Smooth muscle cell (in vitro differentiated cells): ENCODE data around the gene RPS6KA2. TPM values are rescaled to one million over a fixed set of nuclear protein-coding genes. Genes with fewer than 3 reads are reported as not detected.

Experiments
- DNase-seq: peaks from one replicate; lab custom pipeline; 2025; ENCODE audit not compliant: unreplicated experiment; lab: John Stamatoyannopoulos, UW
- H2AFZ ChIP-seq: fragments of 200-600 bp; sonication (generic); 2 replicates; pipeline ENCODE4 v1.6.0; 2016; ENCODE audit warnings: antibody characterized with exemption, low read depth, mild to moderate bottlenecking
- H3F3A ChIP-seq: fragments of 200-600 bp; sonication (generic); 2 replicates; pipeline ENCODE4 v1.6.0; 2017; ENCODE audit warnings: antibody characterized with exemption, low read depth
- H3K27ac ChIP-seq: fragments of 200-600 bp; sonication (generic); 2 replicates; pipeline ENCODE4 v1.5.1; 2016; ENCODE audit warnings: low read depth, mild to moderate bottlenecking
- H3K27me3 ChIP-seq: fragments of 200-600 bp; sonication (generic); 2 replicates; pipeline ENCODE4 v1.6.1; 2016; ENCODE audit warnings: low read depth, mild to moderate bottlenecking
- H3K36me3 ChIP-seq: fragments of 200-600 bp; sonication (generic); 2 replicates; pipeline ENCODE4 v1.5.1; 2016; ENCODE audit warnings: low read depth
- H3K4me1 ChIP-seq: fragments of 200-600 bp; sonication (generic); 2 replicates; pipeline ENCODE4 v1.5.1; 2016; ENCODE audit warnings: low read depth
- H3K4me2 ChIP-seq: fragments of 200-600 bp; sonication (generic); 2 replicates; pipeline ENCODE4 v1.6.0; 2016; ENCODE audit warnings: mild to moderate bottlenecking
- H3K4me3 ChIP-seq: fragments of 200-600 bp; sonication (generic); 2 replicates; pipeline ENCODE4 v1.5.1; 2016; ENCODE audit warnings: mild to moderate bottlenecking
- H3K79me2 ChIP-seq: fragments of 200-600 bp; sonication (generic); 2 replicates; pipeline ENCODE4 v1.6.0; 2016; ENCODE audit warnings: low read depth, mild to moderate bottlenecking
- H3K9ac ChIP-seq: fragments of 200-600 bp; sonication (generic); 2 replicates; pipeline ENCODE4 v1.6.0; 2016; ENCODE audit warnings: low read depth
- H3K9me3 ChIP-seq: fragments of 200-600 bp; sonication (generic); replicated peaks from 2 replicates; pipeline ENCODE4 v1.5.1; 2016; ENCODE audit warnings: low read depth
- H4K20me1 ChIP-seq: fragments of 200-600 bp; sonication (generic); 2 replicates; pipeline ENCODE4 v1.6.0; 2016; ENCODE audit warnings: low read depth
- CTCF ChIP-seq: fragments of 200-600 bp; sonication (generic); IDR thresholded peaks from 2 replicates; pipeline ENCODE4 v1.5.1; 2017; ENCODE audit warnings: borderline replicate concordance, mild to moderate bottlenecking, antibody characterized with exemption; ENCODE audit not compliant: insufficient read depth, poor library complexity, severe bottlenecking
- WGBS: methylation state at CpG from one replicate; pipeline ENCODE4 v1.1.7; 2016; ENCODE audit warnings: low lambda C conversion rate; 5-methylcytosine and 5-hydroxymethylcytosine counted together
- polyA plus RNA-seq: library from polyadenylated mRNA; unstranded; fragments of >200 nt; fragmentation: Nextera tagmentation; extraction: Ambion mirVana; gene quantifications from 2 replicates; pipeline ENCODE4 v1.2.1, GENCODE V29; 2016
- total RNA-seq: library from RNA; depleted of rRNA; stranded (reverse); fragments of >200 nt; gene quantifications from 2 replicates; pipeline ENCODE4 v1.2.3, GENCODE V29; 2014

The RPS6KA2 gene
- total and polyA plus RNA-seq, 2 experiments from 2014 or later: 7.8 to 10.4 TPM

GRCh38 chr6:166672624-166673206 is 45.7 kb upstream of the RPS6KA2 start:
- TF ChIP-seq CTCF: no peak
- Histone ChIP-seq H3K9ac (no peak overlapping the region), H3K9me3 (no peaks in the 10 kb centered on the region), H4K20me1 (no peaks in the 10 kb centered on the region), H3K36me3 (no peaks in the 10 kb centered on the region), H3K79me2 (no peaks in the 10 kb centered on the region), H2AFZ (no peak overlapping the region), H3K4me3 (no peak overlapping the region), H3K4me1 (no peaks in the 10 kb centered on the region), H3K27ac (no peak overlapping the region), H3F3A (no peaks in the 10 kb centered on the region), H3K4me2 (no peak overlapping the region), H3K27me3 (peaks cover 6% of the 10 kb centered on the region)
- DNase-seq: no peak
- 89% methylated on average over 13 of the region's 14 CpGs for WGBS

GRCh38 chr6:166672146-166672545 is 45.1 kb upstream of the RPS6KA2 start:
- Histone ChIP-seq H3K4me3 (no peak overlapping the region), H3K79me2 (no peaks in the 10 kb centered on the region), H3K4me2 (no peak overlapping the region), H3K36me3 (no peaks in the 10 kb centered on the region), H3K27me3 (peaks cover 11% of the 10 kb centered on the region), H2AFZ (no peak overlapping the region), H4K20me1 (no peaks in the 10 kb centered on the region), H3K9ac (no peak overlapping the region), H3K4me1 (no peaks in the 10 kb centered on the region), H3K27ac (no peak overlapping the region), H3K9me3 (no peaks in the 10 kb centered on the region), H3F3A (no peaks in the 10 kb centered on the region)
- WGBS: 80% methylated on average over 12 of the region's 12 CpGs
- DNase-seq: no peak
- TF ChIP-seq CTCF: no peak

- Histone ChIP-seq H3K4me2 (no peak overlapping the region), H2AFZ (no peak overlapping the region), H3K79me2 (no peaks in the 10 kb centered on the region), H4K20me1 (no peaks in the 10 kb centered on the region), H3F3A (no peaks in the 10 kb centered on the region), H3K27ac (no peak overlapping the region), H3K4me3 (no peak overlapping the region), H3K9me3 (no peaks in the 10 kb centered on the region), H3K27me3 (peaks cover 11% of the 10 kb centered on the region), H3K4me1 (no peaks in the 10 kb centered on the region), H3K36me3 (no peaks in the 10 kb centered on the region), H3K9ac (no peak overlapping the region)
- DNase-seq: no peak
- TF ChIP-seq CTCF: no peak
- WGBS: 65% methylated on average over 13 of the region's 13 CpGs
These were observed 44.5 kb upstream of the RPS6KA2 start for GRCh38 chr6:166671434-166672081.

- Histone ChIP-seq H3K79me2 (no peaks in the 10 kb centered on the region), H3F3A (no peaks in the 10 kb centered on the region), H3K4me3 (no peak overlapping the region), H2AFZ (no peak overlapping the region), H4K20me1 (no peaks in the 10 kb centered on the region), H3K9ac (no peak overlapping the region), H3K4me2 (no peak overlapping the region), H3K36me3 (no peaks in the 10 kb centered on the region), H3K27me3 (peaks cover 15% of the 10 kb centered on the region), H3K27ac (no peak overlapping the region), H3K4me1 (no peaks in the 10 kb centered on the region), H3K9me3 (no peaks in the 10 kb centered on the region)
- WGBS: 75% methylated on average over 5 of the region's 5 CpGs
- TF ChIP-seq CTCF: no peak
- no peak for DNase-seq
These were observed 43.8 kb upstream of the RPS6KA2 start for GRCh38 chr6:166670894-166671293.
